ES-I3 (cell line): ENCODE data around the gene S100A13.

Experiments used
- H3K36me3 ChIP-seq: 2 replicates; pipeline ENCODE4 v1.6.1; 2013; ENCODE audit warnings: mild to moderate bottlenecking, low read length, control low read depth, moderate library complexity; ENCODE audit not compliant: insufficient read depth
- H3K4me1 ChIP-seq: 2 replicates; pipeline ENCODE4 v1.6.1; 2013; ENCODE audit warnings: mild to moderate bottlenecking, control low read depth, low read length; ENCODE audit not compliant: insufficient read depth
- H3K9ac ChIP-seq: 2 replicates; pipeline ENCODE4 v1.6.1; 2013; ENCODE audit warnings: low read depth, mild to moderate bottlenecking, low read length, moderate library complexity
- H3K9me3 ChIP-seq: 2 replicates; pipeline ENCODE4 v1.6.1; 2013; ENCODE audit warnings: mild to moderate bottlenecking, low read length, moderate library complexity; ENCODE audit not compliant: control insufficient read depth, insufficient read depth

The S100A13 gene

DNA sequence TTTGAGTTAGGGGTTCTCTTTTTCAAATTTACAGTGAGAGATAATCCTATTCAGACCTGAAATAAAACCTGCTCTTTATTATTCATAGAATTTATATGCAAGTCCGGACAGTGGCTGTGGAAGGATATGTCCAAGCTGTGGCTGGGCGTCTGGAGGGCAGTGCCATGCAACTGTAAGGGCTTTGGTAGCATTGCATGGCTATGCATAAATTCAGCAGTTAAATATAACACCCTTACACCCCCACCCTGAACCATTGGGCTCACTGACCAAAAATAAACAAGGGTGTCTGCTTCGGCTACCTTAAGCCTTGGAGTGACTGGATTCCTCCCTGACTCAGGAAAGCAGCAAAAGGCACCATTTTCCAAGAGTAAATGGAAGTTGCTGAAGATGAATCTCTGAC, 12.0 kb upstream of the S100A13 start:
- Histone ChIP-seq H3K36me3 (peaks cover 54% of the 10 kb centered on the region), H3K9me3 (no peaks in the 10 kb centered on the region), H3K4me1 (no peaks in the 10 kb centered on the region), H3K9ac (no peak overlapping the region)

DNA sequence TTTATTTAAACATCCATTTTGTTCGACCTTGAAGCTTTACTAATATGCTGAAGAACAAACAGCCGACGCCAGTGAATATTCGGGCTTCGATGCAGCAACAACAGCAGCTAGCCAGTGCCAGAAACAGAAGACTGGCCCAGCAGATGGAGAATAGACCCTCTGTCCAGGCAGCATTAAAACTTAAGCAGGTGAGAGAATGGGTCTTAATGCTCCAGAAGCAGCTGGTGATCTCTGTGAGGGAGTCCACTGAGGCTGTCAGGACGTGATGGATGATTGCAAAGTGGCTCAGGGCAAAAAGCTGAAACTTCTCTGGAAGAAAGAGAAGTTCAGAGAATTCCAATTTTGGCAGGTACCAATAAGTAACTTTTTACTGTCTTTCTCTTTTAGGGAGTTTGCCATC, 11.0 kb upstream of the S100A13 start:
- Histone ChIP-seq H3K9ac (no peak overlapping the region), H3K36me3 (peaks cover 46% of the 10 kb centered on the region), H3K9me3 (no peaks in the 10 kb centered on the region)

GRCh38 chr1:153636312-153636711, 9.0 kb upstream of the S100A13 start:
- Histone ChIP-seq H3K9me3 (no peaks in the 10 kb centered on the region), H3K4me1 (no peaks in the 10 kb centered on the region), H3K9ac (no peak overlapping the region), H3K36me3 (peaks cover 30% of the 10 kb centered on the region)

More for the DNA sequence above, 11.0 kb upstream of the S100A13 start:
- H3K4me1 ChIP-seq, result no peaks in the 10 kb centered on the region

DNA sequence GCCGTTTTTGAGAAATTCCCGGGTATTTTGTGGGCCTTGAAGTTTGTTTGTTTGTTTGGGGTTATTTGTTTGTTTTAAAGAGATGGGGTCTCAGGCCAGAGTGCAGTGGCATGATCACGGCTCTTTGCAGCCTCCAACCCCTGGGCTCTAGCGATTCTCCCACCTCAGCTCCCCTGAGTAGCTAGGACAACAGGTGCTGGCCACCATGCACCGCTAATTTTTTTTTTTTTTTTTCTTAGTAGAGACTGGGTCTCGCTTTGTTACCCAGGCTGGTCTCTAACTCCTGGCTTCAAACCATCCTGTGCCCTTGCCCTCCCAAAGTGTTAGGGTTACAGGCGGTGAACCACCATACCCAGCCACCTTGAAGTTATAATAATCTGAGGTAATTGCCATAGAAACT, 8.6 kb upstream of the S100A13 start:
- H3K36me3 ChIP-seq, result peaks cover 26% of the 10 kb centered on the region
- H3K9ac ChIP-seq, result no peak overlapping the region
- no peaks in the 10 kb centered on the region for H3K4me1 ChIP-seq
- H3K9me3 ChIP-seq, result no peaks in the 10 kb centered on the region

GRCh38 chr1:153633754-153634665, 6.7 kb upstream of the S100A13 start, which contains the start of gene CHTOP:
Gene CHTOP (plus strand): TSS chr1:153634066. CDS start chr1:153636589, 2,523 bp downstream.
- H3K36me3 ChIP-seq, result peaks cover 21% of the 10 kb centered on the region
- peaks cover 9% of the 10 kb centered on the region; the same call in 1 of the 2 replicates for H3K4me1 ChIP-seq

GRCh38 chr1:153633161-153633753, 6.0 kb upstream of the S100A13 start:
- Histone ChIP-seq H3K4me1 (peaks cover 9% of the 10 kb centered on the region; the same call in 1 of the 2 replicates), H3K9ac (peak overlapping the region; percentile 100; the same call in 1 of the 2 replicates), H3K36me3 (peaks cover 16% of the 10 kb centered on the region), H3K9me3 (no peaks in the 10 kb centered on the region)

More at GRCh38 chr1:153633754-153634665, 6.7 kb upstream of the S100A13 start, which contains the start of gene CHTOP:
- Histone ChIP-seq H3K9me3 (no peaks in the 10 kb centered on the region), H3K9ac (peak within 1 kb of the TSS; percentile 100)

DNA sequence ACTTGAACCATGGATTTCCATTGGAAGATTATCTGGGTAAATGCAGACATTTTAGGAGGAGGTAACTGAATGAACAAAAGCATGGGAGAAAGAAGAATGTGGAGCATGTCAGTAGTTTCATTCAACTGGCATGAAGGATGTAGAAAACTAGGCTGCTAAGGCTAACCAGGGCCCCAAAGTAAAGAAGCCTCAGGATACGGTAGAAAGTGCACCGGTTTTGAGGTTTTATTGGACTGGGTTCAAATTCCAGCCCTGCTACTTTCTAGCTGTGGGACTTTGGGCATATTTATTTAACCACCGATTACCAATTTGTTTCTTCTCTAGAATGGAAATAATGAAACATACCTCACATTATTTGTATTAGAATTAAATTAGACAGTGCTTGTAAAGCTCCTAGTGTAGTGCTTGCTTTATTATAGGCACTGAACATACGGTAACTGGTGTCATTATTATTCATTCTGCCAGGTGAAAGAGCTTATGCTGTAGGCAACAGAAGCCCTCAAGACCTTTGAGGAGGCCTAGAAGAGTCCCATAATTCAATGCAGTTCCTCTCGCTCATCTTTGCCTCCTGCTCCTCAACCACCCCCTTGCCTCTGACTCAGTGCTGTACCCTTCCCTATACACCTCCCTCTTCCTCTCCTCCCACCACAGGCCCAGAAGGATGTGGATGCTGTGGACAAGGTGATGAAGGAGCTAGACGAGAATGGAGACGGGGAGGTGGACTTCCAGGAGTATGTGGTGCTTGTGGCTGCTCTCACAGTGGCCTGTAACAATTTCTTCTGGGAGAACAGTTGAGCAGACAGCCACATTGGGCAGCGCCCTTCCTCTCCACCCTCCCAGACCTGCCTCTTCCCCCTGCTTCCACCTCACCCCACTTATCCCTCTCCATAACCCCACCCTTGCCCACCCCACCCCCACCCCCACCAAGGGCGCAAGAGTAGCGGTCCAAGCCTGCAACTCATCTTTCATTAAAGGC, 4.0 kb upstream of the S100A13 start:
- H3K9me3 ChIP-seq, result no peaks in the 10 kb centered on the region
- no peak overlapping the region for H3K9ac ChIP-seq
- 0 out of 2 replicates have a peak, but pooled peaks cover 3% of the 10 kb centered on the region for H3K36me3 ChIP-seq

DNA sequence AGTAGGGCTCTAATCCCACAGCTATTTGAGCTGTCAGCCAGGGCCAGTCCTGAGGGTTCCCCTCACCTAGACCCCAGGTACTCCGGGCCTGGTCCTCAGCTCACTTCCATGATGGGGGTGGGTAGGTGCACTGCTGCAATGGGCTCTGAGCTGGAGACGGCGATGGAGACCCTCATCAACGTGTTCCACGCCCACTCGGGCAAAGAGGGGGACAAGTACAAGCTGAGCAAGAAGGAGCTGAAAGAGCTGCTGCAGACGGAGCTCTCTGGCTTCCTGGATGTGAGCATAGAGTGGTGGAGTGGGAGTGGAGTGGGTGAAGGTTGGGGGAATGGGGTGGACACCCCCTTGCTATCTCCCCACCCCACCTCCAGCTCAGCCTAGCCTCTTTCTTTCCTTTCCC, 3.1 kb upstream of the S100A13 start:
- H3K9ac ChIP-seq, result no peak overlapping the region
- no peaks in the 10 kb centered on the region for H3K36me3 ChIP-seq
- no peaks in the 10 kb centered on the region for H3K9me3 ChIP-seq
- H3K4me1 ChIP-seq, result peaks cover 21% of the 10 kb centered on the region; the same call in 1 of the 2 replicates

More for the DNA sequence above, 4.0 kb upstream of the S100A13 start:
- peaks cover 18% of the 10 kb centered on the region; the same call in 1 of the 2 replicates for H3K4me1 ChIP-seq

DNA sequence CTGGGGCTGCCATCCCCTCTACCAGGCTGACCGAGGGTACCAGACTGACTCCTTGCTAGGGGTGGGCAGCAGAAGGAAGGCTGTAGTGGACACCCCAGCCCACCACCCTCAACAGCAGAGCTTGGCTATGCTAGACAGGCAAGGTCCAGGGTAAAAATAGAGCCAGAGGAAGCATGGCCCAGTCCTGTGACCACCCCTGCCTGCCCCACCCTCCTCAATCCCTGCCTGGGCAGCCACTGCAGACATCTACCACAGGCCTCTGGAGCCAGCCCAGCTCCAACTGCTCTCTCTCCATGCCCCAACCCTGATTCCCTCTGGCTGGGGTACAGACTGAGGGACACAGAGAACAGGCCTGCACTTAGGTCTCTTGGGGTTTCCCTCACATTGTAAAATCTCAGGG, 2.7 kb upstream of the S100A13 start:
- Histone ChIP-seq H3K36me3 (no peaks in the 10 kb centered on the region), H3K9ac (no peak overlapping the region), H3K4me1 (peaks cover 21% of the 10 kb centered on the region; the same call in 1 of the 2 replicates), H3K9me3 (no peaks in the 10 kb centered on the region)

DNA sequence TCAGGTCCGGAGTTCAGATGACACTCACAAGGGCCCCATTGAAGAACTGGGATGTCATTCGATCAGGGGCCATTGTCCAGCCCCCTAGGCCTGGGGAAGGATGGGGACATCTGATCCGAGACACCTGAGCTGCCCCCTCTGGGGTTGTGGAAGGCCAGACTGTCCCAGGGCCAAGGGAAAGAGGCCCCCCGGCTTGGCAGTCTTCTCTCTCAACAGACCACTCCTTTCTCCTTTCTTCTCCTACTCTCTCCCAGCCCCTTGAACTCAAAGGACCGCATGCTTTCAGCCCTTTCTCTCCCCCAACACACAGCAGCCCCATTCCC, 2.0 kb upstream of the S100A13 start:
- H3K9me3 ChIP-seq, result no peaks in the 10 kb centered on the region
- peaks cover 21% of the 10 kb centered on the region; the same call in 1 of the 2 replicates for H3K4me1 ChIP-seq
- no peaks in the 10 kb centered on the region for H3K36me3 ChIP-seq
- H3K9ac ChIP-seq, result no peak overlapping the region

- H3K36me3 ChIP-seq, result no peaks in the 10 kb centered on the region
- no peaks in the 10 kb centered on the region for H3K9me3 ChIP-seq
- H3K9ac ChIP-seq, result no peak overlapping the region
- peaks cover 26% of the 10 kb centered on the region for H3K4me1 ChIP-seq
These were observed 1.5 kb upstream of the S100A13 start for GRCh38 chr1:153628638-153629342.

GRCh38 chr1:153627715-153628626, 666 bp upstream of the S100A13 start, which contains the start of gene S100A1:
Gene S100A1 (plus strand): TSS chr1:153628434. CDS start chr1:153630522, 2,088 bp downstream.
- Histone ChIP-seq H3K9me3 (no peaks in the 10 kb centered on the region), H3K9ac (peak within 1 kb of the TSS; percentile 56), H3K4me1 (peaks cover 30% of the 10 kb centered on the region), H3K36me3 (no peaks in the 10 kb centered on the region)
